Breast epithelium (tissue), 3 donors: ENCODE results near the gene CTIF.

Experiments
- POLR2A ChIP-seq: fragments of 450-650 bp; IDR thresholded peaks from one replicate; pipeline ENCODE4 v1.6.1; 2016; ENCODE audit warnings: antibody characterized with exemption, mild to moderate bottlenecking, moderate library complexity
- POLR2AphosphoS5 ChIP-seq, 3 donors: sonication (generic); formaldehyde crosslinking; IDR thresholded peaks; one replicate each; pipeline ENCODE4 v1.6.1; 2017; ENCODE audit warnings: antibody characterized with exemption in 3 of 3
- TF ChIP-seq, protein P1 (sequence below), 3 donors: fragments of 450-650 bp; IDR thresholded peaks; one replicate each; pipeline ENCODE4 v1.5.1; 2016 to 2017; ENCODE audit warnings: antibody characterized with exemption in 3 of 3, mild to moderate bottlenecking in 3 of 3, moderate library complexity in 3 of 3

DNA sequence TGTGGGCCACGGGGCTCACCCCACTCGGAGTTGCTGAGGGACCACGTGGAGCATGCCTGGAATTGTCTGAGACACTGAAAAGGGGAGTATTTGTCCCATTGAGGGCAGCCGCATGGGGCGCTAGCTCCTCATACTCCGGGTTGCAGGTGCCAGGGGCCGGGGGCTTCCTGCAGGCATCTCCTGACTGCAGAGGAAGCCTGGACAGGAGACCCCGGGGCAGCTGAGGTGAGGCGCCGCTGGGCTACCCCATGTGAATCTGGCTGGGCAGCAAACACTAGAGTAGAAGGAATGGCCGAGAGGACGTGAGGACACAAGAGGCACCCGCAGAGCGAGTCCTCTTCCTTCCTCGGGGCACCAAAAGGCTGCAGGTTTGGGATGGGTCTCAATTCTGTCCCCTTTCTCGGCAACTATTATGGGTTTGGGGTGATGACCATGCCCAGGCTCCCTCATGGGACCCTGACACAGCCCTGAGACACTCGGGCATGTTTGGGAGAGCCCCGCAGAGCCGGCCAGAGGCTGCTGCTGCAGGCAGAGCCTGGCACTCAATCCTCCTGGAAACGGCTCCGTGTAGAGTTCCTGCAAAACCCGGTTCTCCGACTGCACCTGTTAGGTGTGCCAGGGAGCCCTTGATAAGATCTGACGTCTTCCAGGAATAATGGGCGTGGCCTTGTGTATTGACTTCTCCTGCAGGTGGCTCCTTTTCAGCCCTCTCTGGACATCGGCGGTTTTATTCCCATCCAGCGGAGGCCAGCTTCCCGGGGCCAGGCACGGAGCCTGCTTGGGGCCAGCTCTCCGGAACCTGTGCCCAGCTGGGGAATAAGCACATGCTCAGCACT is 77.0 kb downstream of the CTIF start:
- TF ChIP-seq POLR2AphosphoS5 (IDR thresholded peaks at IDR 0.05): no peak
- TF ChIP-seq POLR2A: no peak
- TF ChIP-seq, protein P1, sequence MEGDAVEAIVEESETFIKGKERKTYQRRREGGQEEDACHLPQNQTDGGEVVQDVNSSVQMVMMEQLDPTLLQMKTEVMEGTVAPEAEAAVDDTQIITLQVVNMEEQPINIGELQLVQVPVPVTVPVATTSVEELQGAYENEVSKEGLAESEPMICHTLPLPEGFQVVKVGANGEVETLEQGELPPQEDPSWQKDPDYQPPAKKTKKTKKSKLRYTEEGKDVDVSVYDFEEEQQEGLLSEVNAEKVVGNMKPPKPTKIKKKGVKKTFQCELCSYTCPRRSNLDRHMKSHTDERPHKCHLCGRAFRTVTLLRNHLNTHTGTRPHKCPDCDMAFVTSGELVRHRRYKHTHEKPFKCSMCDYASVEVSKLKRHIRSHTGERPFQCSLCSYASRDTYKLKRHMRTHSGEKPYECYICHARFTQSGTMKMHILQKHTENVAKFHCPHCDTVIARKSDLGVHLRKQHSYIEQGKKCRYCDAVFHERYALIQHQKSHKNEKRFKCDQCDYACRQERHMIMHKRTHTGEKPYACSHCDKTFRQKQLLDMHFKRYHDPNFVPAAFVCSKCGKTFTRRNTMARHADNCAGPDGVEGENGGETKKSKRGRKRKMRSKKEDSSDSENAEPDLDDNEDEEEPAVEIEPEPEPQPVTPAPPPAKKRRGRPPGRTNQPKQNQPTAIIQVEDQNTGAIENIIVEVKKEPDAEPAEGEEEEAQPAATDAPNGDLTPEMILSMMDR (IDR thresholded peaks at IDR 0.05): no peak
